IMR-90 (cell line): ENCODE measurements around the gene DLL1. TPM values are rescaled to one million over a fixed set of nuclear protein-coding genes. Genes with fewer than 3 reads are reported as not detected.

Source experiments
- ATAC-seq: fragments of 200-7000 bp; cut with Tn5 transposase; 2 replicates; pipeline ENCODE4 v1.9.1; 2020; ENCODE audit warnings: low read depth, mild to moderate bottlenecking, moderate library complexity
- BruUV-seq: library from RNA; stranded (reverse); fragments of 400-500 nt; replicated peaks from 2 replicates; lab custom pipeline; 2021; lab: Mats Ljungman, UMichigan
- CTCF ChIA-PET: fragments of 300-600 bp; formaldehyde crosslinking; extraction: SDS; loops from one replicate; lab custom pipeline; 2021; ENCODE audit warnings: antibody characterized with exemption; lab: Yijun Ruan, JAX
- POLR2A ChIA-PET: fragments of 300-600 bp; sonication (Branson Sonifier 250); formaldehyde crosslinking; loops from one replicate; lab custom pipeline; 2022; ENCODE audit warnings: antibody characterized with exemption; ENCODE audit not compliant: unreplicated experiment; lab: Charles Lee
- DNase-seq: peaks from one replicate; pipeline ENCODE4 v3.0.0; 2013
- H2AFZ ChIP-seq: replicated peaks from 2 replicates; pipeline ENCODE3; 2013; ENCODE audit warnings: low read length, mild to moderate bottlenecking; ENCODE audit not compliant: poor library complexity
- H2AK5ac ChIP-seq: 2 replicates; pipeline ENCODE4 v1.6.1; 2013; ENCODE audit warnings: low read depth, low read length, inconsistent platforms
- H2AK9ac ChIP-seq: replicated peaks from 2 replicates; pipeline ENCODE3; 2013; ENCODE audit warnings: mild to moderate bottlenecking, low read depth, low read length, moderate library complexity; ENCODE audit not compliant: poor library complexity
- H2BK120ac ChIP-seq: 2 replicates; pipeline ENCODE4 v1.6.1; 2013; ENCODE audit warnings: low read depth, low read length, inconsistent platforms
- H2BK15ac ChIP-seq: 3 replicates; pipeline ENCODE4 v1.6.1; 2013; ENCODE audit warnings: low read depth, low read length, inconsistent platforms
- H2BK20ac ChIP-seq: 2 replicates; pipeline ENCODE4 v1.6.1; 2013; ENCODE audit warnings: low read depth, mild to moderate bottlenecking, inconsistent platforms, low read length, moderate library complexity
- H2BK5ac ChIP-seq: 2 replicates; pipeline ENCODE4 v1.6.1; 2013; ENCODE audit warnings: mild to moderate bottlenecking, low read depth, low read length, inconsistent platforms; ENCODE audit not compliant: poor library complexity, severe bottlenecking
- H3K14ac ChIP-seq: replicated peaks from 2 replicates; pipeline ENCODE4 v1.6.1; 2013; ENCODE audit warnings: low read depth, low read length, inconsistent platforms
- H3K18ac ChIP-seq: 2 replicates; pipeline ENCODE4 v1.6.1; 2013; ENCODE audit warnings: low read depth, low read length, control low read depth
- H3K23ac ChIP-seq: 2 replicates; pipeline ENCODE4 v1.6.1; 2013; ENCODE audit warnings: low read depth, low read length, inconsistent platforms
- H3K27ac ChIP-seq: 2 replicates; pipeline ENCODE4 v1.5.1; 2013; ENCODE audit warnings: mild to moderate bottlenecking, control low read depth, low read length; ENCODE audit not compliant: insufficient read depth
- H3K27me3 ChIP-seq: 2 replicates; pipeline ENCODE4 v1.6.1; 2013; ENCODE audit warnings: low read length; ENCODE audit not compliant: control insufficient read depth, insufficient read depth
- H3K36me3 ChIP-seq: 2 replicates; pipeline ENCODE4 v1.6.1; 2013; ENCODE audit warnings: low read length, mixed read lengths; ENCODE audit not compliant: control insufficient read depth, insufficient read depth
- H3K4ac ChIP-seq: 2 replicates; pipeline ENCODE4 v1.6.1; 2013; ENCODE audit warnings: low read depth, low read length, inconsistent platforms
- H3K4me1 ChIP-seq: 2 replicates; pipeline ENCODE4 v1.6.1; 2013; ENCODE audit warnings: low read length, mixed read lengths; ENCODE audit not compliant: control insufficient read depth, insufficient read depth
- H3K4me2 ChIP-seq: 2 replicates; pipeline ENCODE4 v1.6.1; 2013; ENCODE audit warnings: low read depth, mild to moderate bottlenecking, control low read depth, low read length, moderate library complexity
- H3K4me3 ChIP-seq: 2 replicates; pipeline ENCODE4 v1.5.1; 2013; ENCODE audit warnings: low read depth, mild to moderate bottlenecking, control low read depth, low read length, moderate library complexity; ENCODE audit not compliant: insufficient read depth
- H3K56ac ChIP-seq: 2 replicates; pipeline ENCODE4 v1.6.1; 2013; ENCODE audit warnings: low read length, inconsistent platforms; ENCODE audit not compliant: insufficient read depth; ENCODE audit errors: extremely low read depth
- H3K79me1 ChIP-seq, 2 experiments: 2 replicates each; pipeline ENCODE4 v1.6.1; 2013; ENCODE audit warnings: low read length in 2 of 2, inconsistent platforms in 1 of 2, low read depth in 1 of 2
- H3K9ac ChIP-seq: 2 replicates; pipeline ENCODE4 v1.6.1; 2013; ENCODE audit warnings: low read depth, low read length, control low read depth
- H3K9me1 ChIP-seq: 2 replicates; pipeline ENCODE4 v1.6.1; 2013; ENCODE audit warnings: low read length, inconsistent platforms; ENCODE audit not compliant: insufficient read depth
- H3K9me3 ChIP-seq: 2 replicates; pipeline ENCODE4 v1.6.1; 2013; ENCODE audit warnings: low read length; ENCODE audit not compliant: control insufficient read depth, insufficient read depth
- H4K20me1 ChIP-seq: 2 replicates; pipeline ENCODE4 v1.6.1; 2013; ENCODE audit warnings: low read length, inconsistent platforms; ENCODE audit not compliant: insufficient read depth
- H4K5ac ChIP-seq: 2 replicates; pipeline ENCODE4 v1.6.1; 2013; ENCODE audit warnings: mild to moderate bottlenecking, low read depth, low read length, control low read depth
- H4K8ac ChIP-seq, 2 experiments: 2 replicates each; pipeline ENCODE4 v1.6.1; 2013; ENCODE audit warnings: low read depth in 2 of 2, low read length in 2 of 2, control low read depth in 1 of 2, inconsistent platforms in 1 of 2
- H4K91ac ChIP-seq: 2 replicates; pipeline ENCODE4 v1.6.1; 2013; ENCODE audit warnings: low read depth, low read length, inconsistent platforms; ENCODE audit not compliant: insufficient read depth
- BHLHE40 ChIP-seq: fragments of 150-350 bp; IDR thresholded peaks from 2 replicates; pipeline ENCODE4 v1.6.1; 2016; ENCODE audit warnings: mild to moderate bottlenecking, low read depth, low read length
- CEBPB ChIP-seq: IDR thresholded peaks from 2 replicates; pipeline ENCODE4 v1.6.1; 2012; ENCODE audit warnings: low read depth, low read length, improper control_type of control experiment
- MAFK ChIP-seq: IDR thresholded peaks from 2 replicates; pipeline ENCODE4 v1.6.1; 2012; ENCODE audit warnings: low read depth, low read length, improper control_type of control experiment
- MXI1 ChIP-seq: IDR thresholded peaks from 2 replicates; pipeline ENCODE4 v1.6.1; 2012; ENCODE audit warnings: low read depth, mild to moderate bottlenecking, low read length, moderate library complexity, borderline replicate concordance
- NFE2L2 ChIP-seq: fragments of 150-350 bp; IDR thresholded peaks from 2 replicates; pipeline ENCODE4 v1.6.1; 2016; ENCODE audit warnings: low read depth, mild to moderate bottlenecking, low read length
- POLR2A ChIP-seq: IDR thresholded peaks from 2 replicates; pipeline ENCODE4 v1.6.1; 2012; ENCODE audit warnings: mild to moderate bottlenecking, low read depth, low read length
- RCOR1 ChIP-seq: IDR thresholded peaks from 2 replicates; pipeline ENCODE4 v1.6.1; 2012; ENCODE audit warnings: mild to moderate bottlenecking, low read length, improper control_type of control experiment; ENCODE audit not compliant: insufficient replicate concordance
- RFX5 ChIP-seq: IDR thresholded peaks from 2 replicates; pipeline ENCODE4 v1.8.0; 2012; ENCODE audit warnings: low read depth, mild to moderate bottlenecking, low read length, moderate library complexity
- SMC3 ChIP-seq: fragments of 150-350 bp; IDR thresholded peaks from 2 replicates; pipeline ENCODE4 v1.6.1; 2016; ENCODE audit warnings: low read depth, mild to moderate bottlenecking, antibody characterized with exemption, low read length, moderate library complexity
- WGBS, 2 experiments: methylation state at CpG; one replicate each; pipeline versions ENCODE4 v1.1.5 to v1.1.7; 2013; ENCODE audit warnings: missing lambda C conversion rate in 2 of 2; ENCODE audit not compliant: insufficient read length in 1 of 2; ENCODE audit errors: extremely low coverage in 2 of 2; 5-methylcytosine and 5-hydroxymethylcytosine counted together
- dilution Hi-C: fragments of 300-500 bp; cut with HindIII; formaldehyde crosslinking; loops from one replicate; pipeline ENCODE4 v1.14.3; 2018; ENCODE audit warnings: low sequenced_read_pairs; ENCODE audit not compliant: unreplicated experiment
- in situ Hi-C: fragments of 300-500 bp; cut with MboI; formaldehyde crosslinking; loops from 3 replicates; pipeline ENCODE4 v1.14.3; 2019; ENCODE audit warnings: low sequenced_read_pairs, inconsistent platforms, mixed read lengths
- intact Hi-C: fragments of 100-400 bp; cut with micrococcal nuclease; formaldehyde crosslinking; loops from 2 replicates; pipeline ENCODE4 v1.10.0; 2022
- polyA plus RNA-seq, 3 experiments: library from polyadenylated mRNA; depleted of rRNA; stranded (reverse); fragments of >200 nt; gene quantifications; 2 replicates each; pipeline ENCODE4 v1.2.3, GENCODE V29; 2012; ENCODE audit warnings: low replicate concordance in 1 of 3
- total RNA-seq: library from RNA; depleted of rRNA; stranded (reverse); fragments of >200 nt; gene quantifications from 2 replicates; pipeline ENCODE4 v1.2.3, GENCODE V29; 2012
- TF ChIP-seq, protein P1 (sequence below): fragments of 150-350 bp; IDR thresholded peaks from 2 replicates; pipeline ENCODE4 v1.6.1; 2016; ENCODE audit warnings: low read depth, mild to moderate bottlenecking, low read length, moderate library complexity, borderline replicate concordance

Gene DLL1
- total and polyA plus RNA-seq, 2 of the 4 experiments (the other 2 are of a cell fraction): under 0.01 to 0.31 TPM

GRCh38 chr6:170257376-170257775, 33.5 kb downstream of the DLL1 start:
- no peak overlapping the region for H3K4me2 ChIP-seq
- H3K18ac ChIP-seq: no peak overlapping the region
- no peak overlapping the region for H3K9ac ChIP-seq
- CTCF ChIA-PET: no interaction called here
- no peak overlapping the region for H3K4me3 ChIP-seq
- H2BK120ac ChIP-seq: no peak overlapping the region
- H2BK5ac ChIP-seq: no peak overlapping the region
- no peaks in the 10 kb centered on the region for H4K20me1 ChIP-seq
- H3K23ac ChIP-seq: no peak overlapping the region
- no peak overlapping the region for H2AK9ac ChIP-seq
- dilution Hi-C loops: no loop called here
- H3K4ac ChIP-seq: no peak overlapping the region
- H3K27ac ChIP-seq: no peak overlapping the region
- no peaks in the 10 kb centered on the region for H3K9me3 ChIP-seq
- H3K9me1 ChIP-seq: no peaks in the 10 kb centered on the region
- POLR2A ChIA-PET: no interaction called here
- BruUV-seq: no TSS peak
- no peaks in the 10 kb centered on the region; the same call in 1 of the 2 replicates for H3K27me3 ChIP-seq
- in situ Hi-C loops: no loop called here
- no peak overlapping the region for H4K91ac ChIP-seq
- H3K4me1 ChIP-seq: no peaks in the 10 kb centered on the region
- TF ChIP-seq BHLHE40: no peak
- TF ChIP-seq, protein P1, sequence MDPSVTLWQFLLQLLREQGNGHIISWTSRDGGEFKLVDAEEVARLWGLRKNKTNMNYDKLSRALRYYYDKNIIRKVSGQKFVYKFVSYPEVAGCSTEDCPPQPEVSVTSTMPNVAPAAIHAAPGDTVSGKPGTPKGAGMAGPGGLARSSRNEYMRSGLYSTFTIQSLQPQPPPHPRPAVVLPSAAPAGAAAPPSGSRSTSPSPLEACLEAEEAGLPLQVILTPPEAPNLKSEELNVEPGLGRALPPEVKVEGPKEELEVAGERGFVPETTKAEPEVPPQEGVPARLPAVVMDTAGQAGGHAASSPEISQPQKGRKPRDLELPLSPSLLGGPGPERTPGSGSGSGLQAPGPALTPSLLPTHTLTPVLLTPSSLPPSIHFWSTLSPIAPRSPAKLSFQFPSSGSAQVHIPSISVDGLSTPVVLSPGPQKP: no peak
- TF ChIP-seq RFX5: no peak
- TF ChIP-seq MXI1: no peak
- no peak for TF ChIP-seq RCOR1
- no peak for TF ChIP-seq MAFK
- no peak for TF ChIP-seq POLR2A
- TF ChIP-seq NFE2L2: no peak
- TF ChIP-seq CEBPB: no peak
- no peak for TF ChIP-seq SMC3
- H3K36me3 ChIP-seq: no peaks in the 10 kb centered on the region
- no peak overlapping the region for H2AFZ ChIP-seq
- 100% methylated on average over 1 of the region's 4 CpGs; no CpG with 5 or more reads in 1 of the 2 experiments for WGBS, 2 experiments
- H2AK5ac ChIP-seq: no peak overlapping the region
- H3K79me1 ChIP-seq: no peaks in the 10 kb centered on the region
- no peak overlapping the region for H2BK15ac ChIP-seq
- no peak for DNase-seq
- no peak overlapping the region for H3K14ac ChIP-seq
- intact Hi-C loops: no loop called here
- no peak for ATAC-seq
- H2BK20ac ChIP-seq: no peak overlapping the region
- no peak overlapping the region for H3K56ac ChIP-seq
- no peak overlapping the region for H4K5ac ChIP-seq
- H4K8ac ChIP-seq: no peak overlapping the region
